ENCODE measurements around the gene COL4A5.

Gene COL4A5

DNA sequence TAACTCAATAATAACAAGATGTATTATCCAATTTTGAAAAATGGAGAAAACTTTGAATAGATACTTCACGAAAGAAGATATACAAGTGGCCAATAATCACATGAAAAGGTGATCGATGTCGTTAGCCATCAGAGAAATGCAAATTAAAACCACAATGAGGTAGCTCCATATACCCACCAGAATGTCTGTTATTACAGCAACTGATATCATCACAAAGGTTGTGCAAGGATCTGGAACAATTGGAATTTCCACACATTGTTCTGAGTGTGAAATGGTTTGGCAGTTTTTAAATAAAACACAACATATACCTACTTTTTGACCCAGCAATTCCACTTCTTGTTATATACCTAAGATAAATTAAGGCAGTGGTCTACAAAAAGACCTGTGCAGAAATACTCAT lies 225.1 kb downstream of the COL4A5 start:
- Histone ChIP-seq H2AFZ (ENCODE audit: low read depth, low read length, severe bottlenecking) (no peak overlapping the region), H3K4me3 (ENCODE audit: insufficient read depth, low read length, poor library complexity, severe bottlenecking) (no peak overlapping the region), H3K36me3 (ENCODE audit: low read length) (no peaks in the 10 kb centered on the region), H3K9me2 (replicated peaks; ENCODE audit: insufficient read depth, low read length) (no peaks in the 10 kb centered on the region), H3K27me3 (ENCODE audit: low read length) (no peaks in the 10 kb centered on the region), H3K4me2 (ENCODE audit: low read depth, low read length, poor library complexity, severe bottlenecking) (no peak overlapping the region), H3K79me2 (ENCODE audit: insufficient read depth, low read length) (no peaks in the 10 kb centered on the region), H3K9me3 (ENCODE audit: insufficient read depth, low read length) (no peaks in the 10 kb centered on the region), H3K27ac (ENCODE audit: low read depth, low read length) (no peak overlapping the region), H3F3A (ENCODE audit: insufficient read depth) (no peaks in the 10 kb centered on the region), H3K9ac (ENCODE audit: low read length) (no peak overlapping the region), H4K20me1 (ENCODE audit: low read depth, low read length) (no peaks in the 10 kb centered on the region)
- TF ChIP-seq, protein P1, sequence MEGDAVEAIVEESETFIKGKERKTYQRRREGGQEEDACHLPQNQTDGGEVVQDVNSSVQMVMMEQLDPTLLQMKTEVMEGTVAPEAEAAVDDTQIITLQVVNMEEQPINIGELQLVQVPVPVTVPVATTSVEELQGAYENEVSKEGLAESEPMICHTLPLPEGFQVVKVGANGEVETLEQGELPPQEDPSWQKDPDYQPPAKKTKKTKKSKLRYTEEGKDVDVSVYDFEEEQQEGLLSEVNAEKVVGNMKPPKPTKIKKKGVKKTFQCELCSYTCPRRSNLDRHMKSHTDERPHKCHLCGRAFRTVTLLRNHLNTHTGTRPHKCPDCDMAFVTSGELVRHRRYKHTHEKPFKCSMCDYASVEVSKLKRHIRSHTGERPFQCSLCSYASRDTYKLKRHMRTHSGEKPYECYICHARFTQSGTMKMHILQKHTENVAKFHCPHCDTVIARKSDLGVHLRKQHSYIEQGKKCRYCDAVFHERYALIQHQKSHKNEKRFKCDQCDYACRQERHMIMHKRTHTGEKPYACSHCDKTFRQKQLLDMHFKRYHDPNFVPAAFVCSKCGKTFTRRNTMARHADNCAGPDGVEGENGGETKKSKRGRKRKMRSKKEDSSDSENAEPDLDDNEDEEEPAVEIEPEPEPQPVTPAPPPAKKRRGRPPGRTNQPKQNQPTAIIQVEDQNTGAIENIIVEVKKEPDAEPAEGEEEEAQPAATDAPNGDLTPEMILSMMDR (IDR thresholded peaks at IDR 0.05; ENCODE audit: insufficient read depth, low read length, poor library complexity, severe bottlenecking), result no peak
- no peak for TF ChIP-seq EZH2phosphoT487 (conservative IDR thresholded peaks at IDR 0.05; ENCODE audit: low read length)

DNA sequence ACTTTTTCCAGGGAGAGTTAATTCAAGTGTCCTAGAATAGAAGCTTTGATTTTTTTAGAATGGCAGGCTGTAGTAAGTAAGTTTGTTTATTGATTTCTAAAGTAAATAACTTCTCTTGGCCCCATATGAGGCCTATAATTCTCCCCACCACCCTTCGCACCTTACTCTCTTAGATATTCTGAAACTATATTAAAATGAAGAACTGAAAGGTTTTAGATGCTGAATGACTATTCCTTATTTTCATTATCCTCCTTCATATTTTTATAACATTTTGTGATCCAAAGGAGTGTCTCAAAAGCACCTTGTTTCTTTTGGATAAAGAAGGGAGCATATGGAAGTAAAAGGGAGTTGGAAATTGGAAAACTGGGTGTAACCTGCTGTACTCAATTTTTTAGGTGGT lies 226.5 kb downstream of the COL4A5 start:
- Histone ChIP-seq H3K36me3 (ENCODE audit: low read length) (no peaks in the 10 kb centered on the region), H3K4me3 (ENCODE audit: insufficient read depth, low read length, poor library complexity, severe bottlenecking) (no peak overlapping the region), H3K27ac (ENCODE audit: low read depth, low read length) (no peak overlapping the region), H3K79me2 (ENCODE audit: insufficient read depth, low read length) (no peaks in the 10 kb centered on the region), H4K20me1 (ENCODE audit: low read depth, low read length) (no peaks in the 10 kb centered on the region), H3F3A (ENCODE audit: insufficient read depth) (no peaks in the 10 kb centered on the region), H3K9me3 (ENCODE audit: insufficient read depth, low read length) (no peaks in the 10 kb centered on the region), H3K27me3 (ENCODE audit: low read length) (no peaks in the 10 kb centered on the region), H3K9ac (ENCODE audit: low read length) (no peak overlapping the region), H3K9me2 (replicated peaks; ENCODE audit: insufficient read depth, low read length) (no peaks in the 10 kb centered on the region), H3K4me2 (ENCODE audit: low read depth, low read length, poor library complexity, severe bottlenecking) (no peak overlapping the region), H2AFZ (ENCODE audit: low read depth, low read length, severe bottlenecking) (no peak overlapping the region)
- TF ChIP-seq EZH2phosphoT487 (conservative IDR thresholded peaks at IDR 0.05; ENCODE audit: low read length), result no peak
- TF ChIP-seq, protein P1 (IDR thresholded peaks at IDR 0.05; ENCODE audit: insufficient read depth, low read length, poor library complexity, severe bottlenecking), result no peak

DNA sequence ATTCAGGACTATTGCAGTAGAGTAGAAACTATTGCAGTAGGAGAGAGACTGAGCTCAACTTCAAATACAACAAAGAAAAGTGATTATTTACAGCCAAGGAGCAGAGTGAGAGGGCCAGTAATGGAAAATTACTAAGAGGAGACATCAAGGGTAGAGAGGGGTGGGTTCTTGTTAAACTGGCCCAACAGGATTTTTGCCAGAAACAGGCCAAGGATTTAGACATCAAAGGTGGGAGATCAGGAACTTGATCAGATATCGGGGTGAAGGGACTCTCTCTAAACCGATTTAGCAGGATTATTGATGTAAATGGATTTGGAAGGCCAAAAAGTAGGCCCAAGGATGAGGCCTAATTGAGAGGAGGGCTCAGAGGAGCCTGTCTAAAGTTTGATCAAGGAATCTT lies 231.9 kb downstream of the COL4A5 start:
- H3F3A ChIP-seq (ENCODE audit: insufficient read depth), result no peaks in the 10 kb centered on the region
- H3K36me3 ChIP-seq (ENCODE audit: low read length), result no peaks in the 10 kb centered on the region
- H3K9me3 ChIP-seq (ENCODE audit: insufficient read depth, low read length), result no peaks in the 10 kb centered on the region
- no peaks in the 10 kb centered on the region for H4K20me1 ChIP-seq (ENCODE audit: low read depth, low read length)
- no peak overlapping the region for H3K9ac ChIP-seq (ENCODE audit: low read length)
- no peaks in the 10 kb centered on the region for H3K79me2 ChIP-seq (ENCODE audit: insufficient read depth, low read length)
- TF ChIP-seq, protein P1 (IDR thresholded peaks at IDR 0.05; ENCODE audit: insufficient read depth, low read length, poor library complexity, severe bottlenecking), result no peak
- no peak for TF ChIP-seq EZH2phosphoT487 (conservative IDR thresholded peaks at IDR 0.05; ENCODE audit: low read length)
- no peak overlapping the region for H3K27ac ChIP-seq (ENCODE audit: low read depth, low read length)
- no peaks in the 10 kb centered on the region for H3K27me3 ChIP-seq (ENCODE audit: low read length)
- no peak overlapping the region for H3K4me2 ChIP-seq (ENCODE audit: low read depth, low read length, poor library complexity, severe bottlenecking)
- no peak overlapping the region for H3K4me3 ChIP-seq (ENCODE audit: insufficient read depth, low read length, poor library complexity, severe bottlenecking)
- H2AFZ ChIP-seq (ENCODE audit: low read depth, low read length, severe bottlenecking), result no peak overlapping the region
- no peaks in the 10 kb centered on the region for H3K9me2 ChIP-seq (replicated peaks; ENCODE audit: insufficient read depth, low read length)
